Stimulated activated CD4-positive, alpha-beta T cell treated with anti-CD3 and anti-CD28 coated beads, Interleukin-2, amount 100 ng/mL, for 24 hours (primary cell): ENCODE measurements around the gene RNLS.

Source experiments
- DNase-seq, 2 donors: peaks; one replicate each; pipeline ENCODE4 v3.0.0-alpha.2; 2020

Gene RNLS

GRCh38 chr10:88245974-88246511, 337.1 kb downstream of the RNLS start:
- DNase-seq = no peak

- DNase-seq = no peak
These were observed 338.1 kb downstream of the RNLS start for GRCh38 chr10:88244781-88245625.

GRCh38 chr10:88243836-88244730, 339.0 kb downstream of the RNLS start:
- DNase-seq = no peak

GRCh38 chr10:88243202-88243744, 339.8 kb downstream of the RNLS start:
- no peak for DNase-seq

GRCh38 chr10:88241501-88241900, 341.6 kb downstream of the RNLS start:
- no peak for DNase-seq

- DNase-seq = no peak
These were observed 343.9 kb downstream of the RNLS start for GRCh38 chr10:88239212-88239611.

GRCh38 chr10:88238615-88238914, 344.6 kb downstream of the RNLS start:
- no peak for DNase-seq

GRCh38 chr10:88237896-88238614, 345.1 kb downstream of the RNLS start:
- no peak for DNase-seq

GRCh38 chr10:88236121-88236743, 346.9 kb downstream of the RNLS start:
- DNase-seq = no peak

GRCh38 chr10:88234297-88234696, 348.8 kb downstream of the RNLS start:
- no peak for DNase-seq

GRCh38 chr10:88233870-88234269, 349.2 kb downstream of the RNLS start:
- DNase-seq = no peak

GRCh38 chr10:88232983-88233543, 350.1 kb downstream of the RNLS start:
- no peak for DNase-seq

- no peak for DNase-seq
These were observed 350.9 kb downstream of the RNLS start for GRCh38 chr10:88232029-88232895.

GRCh38 chr10:88230251-88230650, 352.9 kb downstream of the RNLS start:
- no peak for DNase-seq

GRCh38 chr10:88228130-88228529, 355.0 kb downstream of the RNLS start:
- no peak for DNase-seq

- DNase-seq = no peak
These were observed 355.6 kb downstream of the RNLS start for GRCh38 chr10:88227342-88228018.

GRCh38 chr10:88226891-88227290, 356.2 kb downstream of the RNLS start:
- DNase-seq = no peak

GRCh38 chr10:88226071-88226659, 357.0 kb downstream of the RNLS start:
- DNase-seq = no peak
